Mucosa of descending colon (tissue), 3 donors: ENCODE data around the gene FAM76A. TPM values are rescaled to one million over a fixed set of nuclear protein-coding genes. Genes with fewer than 3 reads are reported as not detected.
"Not testable (repeated sequence)": the region's sequence is repeated elsewhere in the genome, so short reads cannot be mapped to it uniquely, and the experiment has no call there.

ENCODE experiments used
- ATAC-seq: fragments of 200-7000 bp; cut with Tn5 transposase; one replicate; pipeline ENCODE4 v1.9.1; 2020; ENCODE audit warnings: mild to moderate bottlenecking, moderate library complexity
- DNase-seq, 3 donors: peaks; one replicate each; pipeline ENCODE4 v3.0.0-alpha.2; 2020
- H3K36me3 ChIP-seq: fragments of 200-600 bp; one replicate; pipeline ENCODE4 v1.8.0; 2021; ENCODE audit warnings: low read depth, mild to moderate bottlenecking
- H3K4me1 ChIP-seq: fragments of 200-600 bp; one replicate; pipeline ENCODE4 v1.8.0; 2021; ENCODE audit warnings: low read depth, mild to moderate bottlenecking
- H3K4me3 ChIP-seq: fragments of 200-600 bp; one replicate; pipeline ENCODE4 v1.8.0; 2021; ENCODE audit warnings: mild to moderate bottlenecking
- H3K9me3 ChIP-seq: fragments of 200-600 bp; one replicate; pipeline ENCODE4 v1.8.0; 2021; ENCODE audit warnings: mild to moderate bottlenecking
- CTCF ChIP-seq: fragments of 200-600 bp; IDR thresholded peaks from one replicate; pipeline ENCODE4 v1.8.0; 2022; ENCODE audit warnings: antibody characterized with exemption, mild to moderate bottlenecking
- intact Hi-C, 2 donors: fragments of 100-400 bp; cut with DNase I in 1 of 2; cut with micrococcal nuclease in 1 of 2; formaldehyde crosslinking; loops; one replicate each; pipeline versions ENCODE4 v1.11.0 to v1.11.1; 2022; cut with DNase I, micrococcal nuclease
- long read RNA-seq, 2 donors: library from polyadenylated mRNA; unstranded; transcript quantifications; one replicate each; pipeline ENCODE4 v2.0.0, GENCODE V29; 2019 to 2021
- total RNA-seq, 3 donors: library from RNA; stranded (reverse); fragmentation: NEBNext Ultra II Directional in 2 of 3; extraction: Animal tissue kit (Norgen Biotek cat#: 25700) in 2 of 3; gene quantifications; one replicate each; pipeline versions ENCODE4 v1.2.1 to v1.2.4, GENCODE V29; 2021 to 2023
- donor health status: DM: no; HTN: no; CAD: no; lungs with moderate emphysema.
- donor health status: DM: no; HTN: no; CAD: no.
- donor health status: DM: no; HTN: yes; CAD: no.

The FAM76A gene
- total RNA-seq: 10 to 100 TPM; 10.6 to 17.5 (median 14.0) TPM
- long read RNA-seq, donor 1, transcript FAM76A-204 (9 exons, 3,567 nt): major isoform, 6 of 10 reads
- long read RNA-seq, donor 1, partial matches to known transcripts: 1 of 10 reads
- long read RNA-seq, donor 1, other reads (novel, unspliced or antisense): 0 of 10 reads
- long read RNA-seq, donor 2, partial matches to known transcripts: 0 of 7 reads
- long read RNA-seq, donor 2, other reads (novel, unspliced or antisense): 5 of 7 reads

GRCh38 chr1:27725374-27726172 is at the start of gene FAM76A:
Gene FAM76A, plus strand, starts transcription at chr1:27725961. Its CDS starts 120 bp downstream, at chr1:27726081.
- ATAC-seq (peak; percentile 97), DNase-seq (peak; percentile 99 to 100 (median 100))
- H3K9me3 ChIP-seq: no peaks in the 10 kb centered on the region
- peak; percentile 84 for TF ChIP-seq CTCF
- intact Hi-C loops: no loop called here
- H3K4me1 ChIP-seq: peaks cover 11% of the 10 kb centered on the region
- peaks cover 6% of the 10 kb centered on the region for H3K36me3 ChIP-seq
- peak within 1 kb of the TSS; percentile 92 for H3K4me3 ChIP-seq

GRCh38 chr1:27676410-27676809 is 49.4 kb upstream of the FAM76A start:
- no peak for TF ChIP-seq CTCF
- DNase-seq (no peak), ATAC-seq (no peak)
- Histone ChIP-seq H3K4me1 (peaks cover 10% of the 10 kb centered on the region), H3K4me3 (no peak overlapping the region), H3K9me3 (peaks cover 18% of the 10 kb centered on the region), H3K36me3 (no peaks in the 10 kb centered on the region)
- intact Hi-C loops: no loop called here

- no peak overlapping the region for H3K4me3 ChIP-seq
- H3K4me1 ChIP-seq: no peaks in the 10 kb centered on the region
- no peaks in the 10 kb centered on the region for H3K36me3 ChIP-seq
- DNase-seq: no peak
- intact Hi-C loops: no loop called here
- TF ChIP-seq CTCF: no peak
- no peak for ATAC-seq
- H3K9me3 ChIP-seq: peaks cover 26% of the 10 kb centered on the region
Observed at GRCh38 chr1:27678747-27679146, 47.0 kb upstream of the FAM76A start.

GRCh38 chr1:27680225-27680791 is 45.5 kb upstream of the FAM76A start:
- DNase-seq, intact Hi-C loops, ATAC-seq: not testable (repeated sequence)

GRCh38 chr1:27681580-27681979 is 44.2 kb upstream of the FAM76A start:
- DNase-seq, ATAC-seq, H3K36me3 ChIP-seq, H3K4me3 ChIP-seq, intact Hi-C loops, H3K4me1 ChIP-seq: not testable (repeated sequence)
- H3K9me3 ChIP-seq: peaks cover 26% of the 10 kb centered on the region

More at GRCh38 chr1:27680225-27680791, 45.5 kb upstream of the FAM76A start:
- H3K9me3 ChIP-seq: peaks cover 26% of the 10 kb centered on the region
- H3K4me1 ChIP-seq, H3K4me3 ChIP-seq, H3K36me3 ChIP-seq: not testable (repeated sequence)

GRCh38 chr1:27682351-27682944 is 43.3 kb upstream of the FAM76A start:
- Histone ChIP-seq H3K9me3 (peaks cover 26% of the 10 kb centered on the region), H3K4me3 (no peak overlapping the region), H3K36me3 (no peaks in the 10 kb centered on the region), H3K4me1 (peaks cover 3% of the 10 kb centered on the region)
- no peak for TF ChIP-seq CTCF
- ATAC-seq: peak; percentile 53
- intact Hi-C loops: no loop called here
- DNase-seq: no peak
